Activated naive CD4-positive, alpha-beta T cell treated with anti-CD3 and anti-CD28 coated beads, Interleukin-2, amount 10 ng/mL, durations not matched to agents 5 hours and 36 hours (primary cell): ENCODE measurements around the gene GLUD1. TPM values are rescaled to one million over a fixed set of nuclear protein-coding genes. Genes with fewer than 3 reads are reported as not detected.

ENCODE experiments used
- total RNA-seq, 2 experiments: library from RNA; stranded (reverse); gene quantifications; one replicate each; pipeline ENCODE4 v1.2.3, GENCODE V29; 2021

Gene GLUD1
- total RNA-seq, result 10 to 100 TPM; 96.8 to 97.0 TPM

GRCh38 chr10:87094373-87095235 is at the start of gene GLUD1, which contains the start of gene SHLD2:
TSS of gene GLUD1 (minus strand) at chr10:87094843. CDS start at chr10:87094769, 74 bp downstream.
TSS of gene SHLD2 (plus strand) at chr10:87095206. CDS start at chr10:87151355, 56,149 bp downstream.

GRCh38 chr10:87020056-87020455 is 74.6 kb downstream of the GLUD1 start, which contains the start of gene FAM25A:
TSS of gene FAM25A (plus strand) at chr10:87020294. CDS start at chr10:87020325, 31 bp downstream.

Other genes with a start within 250 kb of the GLUD1 start
- gene MMRN2, start 137.2 kb downstream of the GLUD1 start, total RNA-seq, result not detected
- gene SNCG, start 136.2 kb downstream of the GLUD1 start, total RNA-seq, result 1 to 10 TPM in 1 of 2 experiments, under 1 TPM in 1; 0.68 to 1.3 TPM
- gene ADIRF, start 126.4 kb downstream of the GLUD1 start, total RNA-seq, result not detected
- not detected for gene FAM25A, start 74.5 kb downstream of the GLUD1 start, total RNA-seq
- 10 to 100 TPM; 30.7 to 31.8 TPM for gene SHLD2, start 363 bp upstream of the GLUD1 start, total RNA-seq
- under 1 TPM; 0.43 to 0.50 TPM for gene NUTM2A, start 130.6 kb upstream of the GLUD1 start, total RNA-seq